ENCODE results near the gene CHRM2.

DNA sequence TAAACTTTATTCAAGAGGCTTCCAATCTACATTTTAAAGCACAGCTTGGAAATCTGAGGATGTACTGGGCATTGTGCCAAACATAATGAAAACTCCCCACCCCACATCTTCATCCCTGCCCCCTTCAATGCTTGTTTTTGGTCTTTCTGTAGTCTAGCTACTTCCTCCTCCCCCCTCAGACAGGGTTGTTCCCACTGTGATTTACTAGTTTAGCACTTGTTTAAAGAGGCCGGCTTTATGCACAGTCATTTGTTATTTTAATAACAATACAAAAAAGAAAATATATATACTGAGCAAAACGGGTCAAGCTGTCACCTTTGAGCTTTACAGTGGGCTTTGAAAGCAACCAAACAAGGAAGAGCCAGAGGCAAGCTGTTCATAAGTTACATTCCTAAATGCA, 132.6 kb downstream of the CHRM2 start:
- TF ChIP-seq, protein P1, sequence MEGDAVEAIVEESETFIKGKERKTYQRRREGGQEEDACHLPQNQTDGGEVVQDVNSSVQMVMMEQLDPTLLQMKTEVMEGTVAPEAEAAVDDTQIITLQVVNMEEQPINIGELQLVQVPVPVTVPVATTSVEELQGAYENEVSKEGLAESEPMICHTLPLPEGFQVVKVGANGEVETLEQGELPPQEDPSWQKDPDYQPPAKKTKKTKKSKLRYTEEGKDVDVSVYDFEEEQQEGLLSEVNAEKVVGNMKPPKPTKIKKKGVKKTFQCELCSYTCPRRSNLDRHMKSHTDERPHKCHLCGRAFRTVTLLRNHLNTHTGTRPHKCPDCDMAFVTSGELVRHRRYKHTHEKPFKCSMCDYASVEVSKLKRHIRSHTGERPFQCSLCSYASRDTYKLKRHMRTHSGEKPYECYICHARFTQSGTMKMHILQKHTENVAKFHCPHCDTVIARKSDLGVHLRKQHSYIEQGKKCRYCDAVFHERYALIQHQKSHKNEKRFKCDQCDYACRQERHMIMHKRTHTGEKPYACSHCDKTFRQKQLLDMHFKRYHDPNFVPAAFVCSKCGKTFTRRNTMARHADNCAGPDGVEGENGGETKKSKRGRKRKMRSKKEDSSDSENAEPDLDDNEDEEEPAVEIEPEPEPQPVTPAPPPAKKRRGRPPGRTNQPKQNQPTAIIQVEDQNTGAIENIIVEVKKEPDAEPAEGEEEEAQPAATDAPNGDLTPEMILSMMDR (IDR thresholded peaks at IDR 0.05): no peak
- TF ChIP-seq POLR2A (IDR thresholded peaks at IDR 0.05): no peak

Data from thyroid gland (tissue), 4 donors.